HG03103 (cell line): ENCODE results near the gene TMBIM4.

Experiments
- ATAC-seq: cut with Tn5 transposase; IDR thresholded peaks from one replicate; pipeline ENCODE4 v1.9.1; 2021; ENCODE audit warnings: low read depth; ENCODE audit not compliant: unreplicated experiment

The TMBIM4 gene

DNA sequence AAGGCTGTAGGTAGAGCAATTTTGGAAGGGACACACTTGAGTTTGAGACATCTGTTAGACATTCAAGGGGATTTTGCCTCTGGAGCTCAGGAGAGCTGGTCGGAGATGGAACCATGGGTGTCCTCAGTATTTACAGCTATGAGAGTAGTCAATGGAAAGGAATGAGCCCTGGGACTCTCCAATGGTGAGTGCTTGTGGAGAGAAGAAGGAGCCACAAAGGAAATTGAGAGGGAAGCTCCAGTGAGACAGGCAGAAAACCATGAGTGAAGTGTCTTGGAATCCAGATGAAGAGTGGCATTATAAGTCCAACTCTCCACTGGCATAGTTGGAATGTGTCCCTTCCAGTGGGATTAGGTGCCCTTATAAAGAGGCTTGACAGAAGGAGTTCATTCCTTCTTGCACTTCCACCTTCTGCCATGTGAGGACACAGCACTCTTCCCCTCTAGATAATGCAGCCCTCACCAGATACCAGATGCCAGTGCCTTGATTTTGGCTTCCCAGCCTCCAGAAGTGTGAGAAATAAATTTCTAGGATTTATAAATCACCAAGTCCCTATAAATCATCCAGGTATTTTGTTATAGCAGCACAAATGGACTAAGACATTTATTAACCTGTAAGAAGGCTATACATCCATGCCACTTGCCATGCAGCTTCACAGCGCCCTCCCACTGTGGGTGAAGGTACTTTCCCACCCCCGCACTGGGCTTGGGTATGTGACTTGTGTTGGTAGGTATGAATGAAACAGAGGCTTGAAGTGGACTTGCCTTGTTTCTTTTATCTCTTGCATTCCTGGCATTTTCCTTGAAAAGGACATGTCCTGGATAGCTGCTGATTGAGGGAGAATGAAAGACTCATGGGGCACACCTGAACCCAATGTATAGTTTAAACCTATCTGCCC lies 66.5 kb downstream of the TMBIM4 start:
- no peak for ATAC-seq

DNA sequence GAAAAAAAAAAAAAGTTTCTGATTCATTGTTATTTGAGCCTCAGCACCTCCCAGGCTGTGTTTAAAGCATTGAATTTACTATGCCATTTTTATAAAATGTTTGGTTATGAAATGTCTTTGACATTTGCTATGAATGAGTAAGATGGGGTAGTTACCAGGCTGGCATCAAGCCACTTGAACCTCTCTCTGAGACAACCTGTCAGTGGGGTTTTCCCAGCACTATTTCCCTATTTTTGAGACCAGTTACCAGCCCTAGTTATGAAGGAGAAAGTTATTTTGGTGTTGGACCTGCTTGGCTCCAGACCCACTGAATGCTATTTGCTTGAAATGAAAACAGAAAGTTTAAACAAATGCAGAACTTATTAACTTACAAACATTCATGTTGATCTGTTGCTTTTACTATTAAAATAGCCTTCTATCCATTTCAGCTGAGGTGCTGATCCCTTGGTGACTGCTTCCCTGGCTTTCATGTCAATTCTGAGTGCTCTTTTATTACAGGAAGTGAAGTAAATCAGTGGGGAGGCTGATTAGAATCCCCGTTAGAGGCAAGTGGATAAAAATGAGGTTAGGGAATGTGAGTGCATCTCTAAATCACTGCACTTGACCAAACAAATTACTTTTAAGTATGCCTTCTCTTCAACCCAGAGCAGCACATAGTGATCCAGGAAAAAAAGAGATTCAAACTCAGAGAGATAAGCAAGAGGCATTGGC lies 77.1 kb downstream of the TMBIM4 start:
- no peak for ATAC-seq

DNA sequence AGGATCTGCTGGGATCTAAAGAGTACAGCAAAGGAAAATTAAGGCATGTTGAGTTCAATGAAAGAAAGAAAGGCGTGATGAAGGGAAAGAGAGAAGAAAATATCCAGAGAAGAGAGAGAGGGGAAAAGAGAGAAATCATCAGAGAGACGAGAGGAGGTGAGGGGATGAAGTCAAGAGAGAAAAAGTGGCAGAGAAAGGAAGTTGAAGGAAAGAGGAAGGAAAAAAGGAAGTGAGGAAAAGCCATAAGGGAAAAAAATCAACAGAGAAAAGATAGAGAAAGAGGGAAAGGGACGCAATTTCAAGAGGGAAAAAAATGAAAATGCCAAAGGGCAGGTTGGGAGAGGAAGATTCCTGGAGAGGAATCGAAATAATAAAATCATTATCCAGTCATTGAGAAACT lies 79.6 kb downstream of the TMBIM4 start:
- ATAC-seq, result no peak

DNA sequence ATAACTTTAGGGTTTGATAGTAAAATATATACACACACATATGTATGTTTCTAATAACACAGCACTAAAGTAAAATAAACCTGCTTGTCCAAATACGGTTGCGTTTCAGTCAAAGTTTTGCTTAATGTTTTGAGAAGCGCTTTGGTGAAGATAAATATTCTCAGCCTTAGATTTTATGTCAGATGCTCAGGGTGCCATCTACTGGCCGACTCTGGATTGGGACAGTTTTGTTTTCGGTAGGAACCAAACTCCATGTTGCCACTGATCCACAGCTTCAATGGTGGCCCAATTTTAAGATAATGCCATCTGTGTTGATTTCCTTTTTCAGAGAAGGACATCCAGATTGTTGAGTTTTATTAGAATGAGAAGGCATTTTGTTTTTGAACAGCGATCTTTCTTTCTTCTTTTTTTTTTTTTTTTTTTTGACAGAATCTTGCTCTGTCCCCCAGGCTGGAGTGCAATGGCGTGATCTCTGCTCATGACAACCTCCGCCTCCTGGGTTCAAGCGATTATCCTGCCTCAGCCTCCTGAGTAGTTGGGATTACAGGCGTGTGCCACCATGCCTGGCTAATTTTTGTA lies 82.3 kb downstream of the TMBIM4 start:
- ATAC-seq, result peak; percentile 85

DNA sequence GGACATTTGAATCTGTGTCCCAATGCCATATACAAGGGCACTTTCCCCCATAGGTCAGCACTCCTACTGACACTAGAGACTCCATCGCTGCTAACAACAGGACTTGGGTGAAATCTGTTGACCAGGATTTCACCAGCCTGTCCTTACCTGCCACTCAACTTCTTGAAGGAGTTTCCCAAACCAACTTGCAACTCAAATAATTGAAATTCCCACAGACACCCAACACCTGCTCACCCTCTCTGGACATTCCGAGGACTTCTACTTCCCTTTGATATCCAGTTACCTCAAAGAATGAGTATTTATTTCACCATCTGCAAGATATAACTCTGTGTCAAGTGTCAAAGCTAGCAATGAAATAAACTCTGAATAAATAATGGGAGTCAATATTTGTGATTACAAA lies 83.8 kb downstream of the TMBIM4 start:
- no peak for ATAC-seq
